ENCODE data around the gene GBP4.

The GBP4 gene

DNA sequence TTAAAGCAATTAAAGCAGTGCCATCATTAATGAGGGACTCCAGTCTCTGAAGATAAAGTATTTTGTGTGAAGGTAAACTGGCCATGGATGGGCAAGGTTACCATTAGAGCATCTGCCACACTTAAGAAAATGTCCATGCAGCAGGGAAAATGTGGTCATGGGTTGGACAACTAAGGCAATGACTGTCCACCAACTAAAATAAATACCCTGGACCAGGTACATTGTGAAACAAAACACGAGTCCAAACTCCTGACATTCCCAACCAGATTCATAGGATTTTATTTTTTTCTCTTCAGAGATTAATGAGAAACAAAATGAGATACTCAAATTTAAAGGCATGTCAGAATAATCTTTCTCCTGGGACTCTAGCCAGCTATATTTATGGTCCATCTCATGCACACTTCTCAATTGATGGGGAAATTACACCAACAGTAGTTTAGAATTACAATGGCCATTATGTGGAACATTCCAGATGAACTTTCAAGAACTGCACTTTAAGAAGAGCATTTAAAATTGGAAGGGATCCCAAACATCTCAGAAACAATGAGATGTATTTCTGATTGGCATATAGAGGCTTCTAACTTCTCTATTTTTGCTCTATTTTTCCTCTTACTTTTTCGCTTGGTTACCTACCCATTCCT is 31.0 kb downstream of the GBP4 start:
- Histone ChIP-seq H3K36me3 (ENCODE audit: insufficient read depth, low read length) (no peaks in the 10 kb centered on the region), H3K27me3 (ENCODE audit: insufficient read depth, low read length, poor library complexity) (no peaks in the 10 kb centered on the region), H3K9me3 (ENCODE audit: insufficient read depth, low read length, severe bottlenecking) (no peaks in the 10 kb centered on the region), H3K9ac (ENCODE audit: low read depth, low read length) (no peak overlapping the region), H3K27ac (ENCODE audit: low read length) (no peak overlapping the region), H4K20me1 (ENCODE audit: insufficient read depth, low read length) (no peaks in the 10 kb centered on the region), H2AFZ (ENCODE audit: low read depth, low read length) (no peak overlapping the region), H3K4me1 (ENCODE audit: insufficient read depth, low read length) (no peaks in the 10 kb centered on the region), H3K79me2 (ENCODE audit: insufficient read depth, low read length) (no peaks in the 10 kb centered on the region), H3K4me2 (ENCODE audit: insufficient read depth, low read length) (no peak overlapping the region), H3K4me3 (ENCODE audit: low read depth in 1 of 2, low read length in 2 of 2) (no peak overlapping the region)
- no peak for ATAC-seq (ENCODE audit: insufficient read depth, low read depth)
- TF ChIP-seq, protein P1, sequence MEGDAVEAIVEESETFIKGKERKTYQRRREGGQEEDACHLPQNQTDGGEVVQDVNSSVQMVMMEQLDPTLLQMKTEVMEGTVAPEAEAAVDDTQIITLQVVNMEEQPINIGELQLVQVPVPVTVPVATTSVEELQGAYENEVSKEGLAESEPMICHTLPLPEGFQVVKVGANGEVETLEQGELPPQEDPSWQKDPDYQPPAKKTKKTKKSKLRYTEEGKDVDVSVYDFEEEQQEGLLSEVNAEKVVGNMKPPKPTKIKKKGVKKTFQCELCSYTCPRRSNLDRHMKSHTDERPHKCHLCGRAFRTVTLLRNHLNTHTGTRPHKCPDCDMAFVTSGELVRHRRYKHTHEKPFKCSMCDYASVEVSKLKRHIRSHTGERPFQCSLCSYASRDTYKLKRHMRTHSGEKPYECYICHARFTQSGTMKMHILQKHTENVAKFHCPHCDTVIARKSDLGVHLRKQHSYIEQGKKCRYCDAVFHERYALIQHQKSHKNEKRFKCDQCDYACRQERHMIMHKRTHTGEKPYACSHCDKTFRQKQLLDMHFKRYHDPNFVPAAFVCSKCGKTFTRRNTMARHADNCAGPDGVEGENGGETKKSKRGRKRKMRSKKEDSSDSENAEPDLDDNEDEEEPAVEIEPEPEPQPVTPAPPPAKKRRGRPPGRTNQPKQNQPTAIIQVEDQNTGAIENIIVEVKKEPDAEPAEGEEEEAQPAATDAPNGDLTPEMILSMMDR (IDR thresholded peaks at IDR 0.05; ENCODE audit: borderline replicate concordance, extremely low read depth, low read length, poor library complexity, severe bottlenecking) = no peak
- TF ChIP-seq EZH2 (IDR thresholded peaks at IDR 0.05; ENCODE audit: borderline replicate concordance, low read depth, low read length, severe bottlenecking) = no peak
- DNase-seq = no peak

DNA sequence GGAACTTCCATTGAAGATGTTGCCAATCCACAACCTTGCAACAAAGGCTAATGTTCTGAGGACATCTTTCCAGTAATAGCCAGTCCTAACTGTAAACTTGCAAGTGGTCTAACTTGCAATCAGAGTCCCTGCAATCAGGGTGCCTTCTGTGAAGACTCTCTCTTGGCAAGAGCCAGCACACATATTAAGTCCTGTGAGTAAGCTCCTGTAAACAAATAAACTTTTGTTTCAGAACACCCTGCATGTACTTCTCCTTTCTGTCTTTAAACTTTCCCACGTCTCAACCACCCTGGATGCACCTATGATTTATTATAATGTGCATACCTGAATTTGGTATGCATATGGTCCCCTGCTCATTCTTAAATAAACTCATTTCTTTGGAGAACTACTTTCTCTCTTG is 32.0 kb downstream of the GBP4 start:
- no peaks in the 10 kb centered on the region for H3K9me3 ChIP-seq (ENCODE audit: insufficient read depth, low read length, severe bottlenecking)
- no peaks in the 10 kb centered on the region for H3K79me2 ChIP-seq (ENCODE audit: insufficient read depth, low read length)
- no peak overlapping the region for H3K4me2 ChIP-seq (ENCODE audit: insufficient read depth, low read length)
- H3K36me3 ChIP-seq (ENCODE audit: insufficient read depth, low read length) = no peaks in the 10 kb centered on the region
- H4K20me1 ChIP-seq (ENCODE audit: insufficient read depth, low read length) = no peaks in the 10 kb centered on the region
- no peak for TF ChIP-seq EZH2 (IDR thresholded peaks at IDR 0.05; ENCODE audit: borderline replicate concordance, low read depth, low read length, severe bottlenecking)
- TF ChIP-seq, protein P1 (IDR thresholded peaks at IDR 0.05; ENCODE audit: borderline replicate concordance, extremely low read depth, low read length, poor library complexity, severe bottlenecking) = no peak
- H3K27ac ChIP-seq (ENCODE audit: low read length) = no peak overlapping the region
- no peaks in the 10 kb centered on the region for H3K4me1 ChIP-seq (ENCODE audit: insufficient read depth, low read length)
- no peak overlapping the region for H3K4me3 ChIP-seq (ENCODE audit: low read depth in 1 of 2, low read length in 2 of 2)
- H2AFZ ChIP-seq (ENCODE audit: low read depth, low read length) = no peak overlapping the region
- no peak overlapping the region for H3K9ac ChIP-seq (ENCODE audit: low read depth, low read length)
- DNase-seq = no peak
- ATAC-seq (ENCODE audit: insufficient read depth, low read depth) = no peak
- H3K27me3 ChIP-seq (ENCODE audit: insufficient read depth, low read length, poor library complexity) = no peaks in the 10 kb centered on the region

DNA sequence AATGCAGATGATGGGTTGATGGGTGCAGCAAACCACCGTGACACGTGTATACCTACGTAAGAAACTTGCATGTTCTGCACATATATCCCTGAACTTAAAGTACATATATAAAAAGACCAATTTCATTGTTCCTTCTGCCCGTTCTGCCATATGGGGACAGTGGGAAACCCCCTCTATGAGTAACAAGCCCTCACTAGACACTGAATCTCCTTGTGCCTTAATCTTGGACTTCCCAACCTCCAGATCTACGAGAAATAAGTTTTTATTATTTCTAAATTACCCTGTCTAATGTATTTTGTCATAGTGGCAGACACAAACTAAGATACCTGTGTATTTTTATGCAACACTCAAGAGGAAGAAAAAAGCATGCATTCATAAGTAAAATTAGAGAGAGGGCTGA is 32.9 kb downstream of the GBP4 start:
- Histone ChIP-seq H3K4me1 (ENCODE audit: insufficient read depth, low read length) (no peaks in the 10 kb centered on the region), H4K20me1 (ENCODE audit: insufficient read depth, low read length) (no peaks in the 10 kb centered on the region), H3K4me2 (ENCODE audit: insufficient read depth, low read length) (no peak overlapping the region), H3K27me3 (ENCODE audit: insufficient read depth, low read length, poor library complexity) (no peaks in the 10 kb centered on the region), H3K9me3 (ENCODE audit: insufficient read depth, low read length, severe bottlenecking) (no peaks in the 10 kb centered on the region), H3K27ac (ENCODE audit: low read length) (no peak overlapping the region), H3K36me3 (ENCODE audit: insufficient read depth, low read length) (no peaks in the 10 kb centered on the region), H3K9ac (ENCODE audit: low read depth, low read length) (no peak overlapping the region), H2AFZ (ENCODE audit: low read depth, low read length) (no peak overlapping the region), H3K4me3 (ENCODE audit: low read depth in 1 of 2, low read length in 2 of 2) (no peak overlapping the region), H3K79me2 (ENCODE audit: insufficient read depth, low read length) (no peaks in the 10 kb centered on the region)
- DNase-seq = no peak
- no peak for ATAC-seq (ENCODE audit: insufficient read depth, low read depth)
- TF ChIP-seq, protein P1 (IDR thresholded peaks at IDR 0.05; ENCODE audit: borderline replicate concordance, extremely low read depth, low read length, poor library complexity, severe bottlenecking) = no peak
- TF ChIP-seq EZH2 (IDR thresholded peaks at IDR 0.05; ENCODE audit: borderline replicate concordance, low read depth, low read length, severe bottlenecking) = no peak
